Esophagus squamous epithelium (tissue), 4 donors: Measurements from ENCODE around the gene PREP.

ENCODE experiments used
- CTCF ChIP-seq, 6 experiments: fragments of 450-650 bp in 4 of 6; fragments of 200-600 bp in 2 of 6; sonication (generic) in 2 of 6; IDR thresholded peaks; one replicate each; pipeline ENCODE4 v1.5.1; 2016 to 2019; ENCODE audit warnings: antibody characterized with exemption in 6 of 6, mild to moderate bottlenecking in 4 of 6, moderate library complexity in 4 of 6
- POLR2A ChIP-seq, 4 donors: fragments of 450-650 bp; IDR thresholded peaks; one replicate each; pipeline ENCODE4 v1.6.1; 2017; ENCODE audit warnings: antibody characterized with exemption in 4 of 4, mild to moderate bottlenecking in 4 of 4, moderate library complexity in 3 of 4

DNA sequence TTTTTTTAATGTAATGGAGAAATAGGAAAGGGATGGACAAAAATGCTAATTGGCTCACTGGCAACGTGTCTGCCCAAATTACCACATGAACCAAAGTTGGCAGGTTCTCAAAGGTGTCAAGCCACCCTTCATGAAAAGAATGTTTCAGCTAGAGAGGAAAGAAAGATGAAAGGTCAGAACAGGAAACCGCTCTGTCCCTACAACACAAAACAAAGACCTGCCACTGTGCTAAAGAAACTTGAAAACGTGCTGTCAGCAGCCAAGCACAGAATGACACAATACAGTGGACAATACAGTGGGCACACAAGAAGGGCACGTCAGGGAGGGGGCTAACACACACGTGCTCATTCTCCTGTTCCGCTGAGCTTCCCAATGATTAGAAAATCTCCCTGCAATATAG is 4.9 kb downstream of the PREP start:
- TF ChIP-seq CTCF (IDR thresholded peaks at IDR 0.05) (no peak), POLR2A (IDR thresholded peaks at IDR 0.05) (no peak)
